IPS DF 4.7 (cell line): ENCODE results near the gene FGL2.
"Not testable (repeated sequence)": the region's sequence is repeated elsewhere in the genome, so short reads cannot be mapped to it uniquely, and the experiment has no call there.

Source experiments
- DNase-seq: peaks from one replicate; pipeline ENCODE4 v3.0.0-alpha.2; 2013; ENCODE audit warnings: low spot score; ENCODE audit errors: extremely low read depth

Gene FGL2, protein sequence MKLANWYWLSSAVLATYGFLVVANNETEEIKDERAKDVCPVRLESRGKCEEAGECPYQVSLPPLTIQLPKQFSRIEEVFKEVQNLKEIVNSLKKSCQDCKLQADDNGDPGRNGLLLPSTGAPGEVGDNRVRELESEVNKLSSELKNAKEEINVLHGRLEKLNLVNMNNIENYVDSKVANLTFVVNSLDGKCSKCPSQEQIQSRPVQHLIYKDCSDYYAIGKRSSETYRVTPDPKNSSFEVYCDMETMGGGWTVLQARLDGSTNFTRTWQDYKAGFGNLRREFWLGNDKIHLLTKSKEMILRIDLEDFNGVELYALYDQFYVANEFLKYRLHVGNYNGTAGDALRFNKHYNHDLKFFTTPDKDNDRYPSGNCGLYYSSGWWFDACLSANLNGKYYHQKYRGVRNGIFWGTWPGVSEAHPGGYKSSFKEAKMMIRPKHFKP

DNA sequence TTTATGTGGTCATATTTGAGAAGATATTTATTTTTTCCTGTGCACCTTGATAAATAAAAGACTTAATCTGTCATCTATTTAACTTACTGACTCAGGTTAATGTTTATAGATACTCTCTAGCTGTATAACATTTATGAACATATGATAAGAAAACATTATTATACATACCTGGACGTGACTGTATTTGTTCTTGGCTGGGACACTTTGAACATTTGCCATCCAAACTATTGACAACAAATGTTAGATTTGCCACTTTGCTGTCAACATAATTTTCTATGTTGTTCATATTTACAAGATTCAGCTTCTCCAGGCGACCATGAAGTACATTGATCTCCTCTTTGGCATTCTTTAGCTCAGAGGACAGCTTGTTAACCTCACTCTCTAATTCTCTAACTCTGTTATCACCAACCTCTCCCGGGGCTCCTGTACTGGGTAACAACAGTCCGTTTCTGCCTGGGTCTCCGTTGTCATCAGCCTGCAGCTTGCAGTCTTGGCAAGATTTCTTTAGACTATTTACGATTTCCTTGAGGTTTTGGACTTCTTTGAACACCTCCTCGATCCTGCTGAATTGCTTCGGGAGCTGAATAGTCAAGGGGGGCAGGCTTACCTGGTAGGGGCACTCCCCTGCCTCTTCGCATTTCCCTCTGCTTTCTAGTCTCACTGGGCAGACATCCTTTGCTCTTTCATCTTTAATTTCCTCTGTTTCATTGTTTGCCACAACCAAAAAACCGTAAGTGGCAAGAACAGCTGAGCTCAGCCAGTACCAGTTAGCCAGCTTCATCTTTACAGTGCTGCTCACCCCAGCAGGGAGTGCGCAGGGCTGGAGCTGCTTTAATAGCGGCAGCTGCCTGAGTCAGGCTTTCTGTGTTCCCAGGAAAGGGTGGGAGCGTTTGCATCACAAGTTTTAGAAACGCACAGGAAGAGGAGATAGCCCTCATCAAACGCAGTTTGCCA lies at the start of gene FGL2:
Gene FGL2 (minus strand): TSS at position 807 of the 954 bp plus-strand sequence. CDS start 26 bp downstream, at position 781.
- DNase-seq: no peak

DNA sequence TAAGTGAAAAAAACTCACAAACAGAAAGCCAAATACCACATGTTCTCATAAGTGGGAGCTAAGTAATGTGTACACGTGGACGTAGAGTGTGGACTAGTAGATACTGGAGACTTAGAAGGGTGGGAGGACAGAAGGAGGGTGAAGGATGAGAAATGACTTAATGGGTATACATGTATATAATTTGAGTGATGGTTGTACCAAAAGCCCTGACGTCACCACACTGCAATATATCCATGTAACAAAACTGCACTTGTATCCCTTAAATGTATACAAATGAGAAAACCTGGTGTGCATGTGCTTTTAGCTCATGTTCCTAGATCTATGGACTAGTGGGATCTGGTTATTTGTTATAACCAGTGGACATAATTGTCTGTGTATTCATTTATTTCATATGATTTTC lies 48.5 kb upstream of the FGL2 start:
- no peak for DNase-seq

DNA sequence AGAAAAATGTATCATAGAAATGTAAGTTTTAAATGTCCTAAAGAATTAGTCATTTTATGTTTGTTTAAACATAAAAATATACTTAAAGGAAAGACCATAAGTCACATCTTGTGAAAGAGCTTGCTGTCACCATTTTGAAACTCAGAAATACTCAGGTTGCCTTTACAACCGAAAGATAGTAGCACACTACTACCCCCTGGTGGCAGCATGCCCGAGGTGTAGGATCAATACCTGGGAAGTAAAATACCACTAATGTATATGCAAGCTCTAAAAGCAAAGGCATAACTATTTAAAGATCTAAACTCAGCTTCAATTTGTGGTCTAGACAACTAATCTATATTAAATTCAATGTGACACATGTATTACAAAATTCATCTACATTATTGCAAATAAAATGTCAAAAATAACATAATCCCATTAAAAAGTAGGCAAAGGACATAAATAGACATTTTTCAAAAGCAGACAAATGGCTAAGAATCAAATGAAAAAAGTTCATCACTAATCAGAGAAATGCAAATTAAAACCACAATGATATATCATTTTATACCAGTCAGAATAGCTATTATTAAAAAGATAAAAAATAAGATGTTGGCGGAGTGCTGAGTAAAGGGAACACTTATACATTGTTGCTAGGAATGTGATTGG lies 47.7 kb upstream of the FGL2 start:
- DNase-seq: peak; percentile 58

DNA sequence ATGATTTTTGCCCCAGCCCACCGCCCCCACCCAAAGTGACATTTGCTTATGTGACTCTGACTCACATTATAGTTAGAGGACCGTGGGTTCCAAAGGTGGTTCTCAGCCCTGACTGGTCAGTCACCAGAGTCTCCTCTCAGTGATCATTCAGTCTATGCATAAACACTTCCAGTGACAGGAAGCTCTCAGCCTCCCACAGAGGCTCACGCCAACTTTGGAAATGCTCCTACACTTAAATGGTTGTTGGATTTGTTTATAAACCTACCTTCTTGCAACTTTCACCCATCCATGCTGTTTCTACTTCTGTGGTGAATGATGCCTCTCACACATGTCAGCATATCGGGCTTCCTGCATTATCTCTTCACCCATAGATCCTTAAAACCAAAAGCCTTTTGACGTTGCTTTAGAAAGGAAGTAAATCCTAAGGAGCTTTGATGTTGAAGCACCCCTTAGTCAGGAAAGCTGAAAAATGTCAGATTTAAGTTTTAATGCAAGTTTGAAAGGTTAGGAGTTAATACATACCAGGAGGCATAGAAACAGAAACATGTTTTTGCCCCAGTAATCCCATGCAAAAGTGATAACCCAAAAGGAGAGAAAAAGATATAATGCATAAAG lies 46.5 kb upstream of the FGL2 start:
- DNase-seq: no peak

DNA sequence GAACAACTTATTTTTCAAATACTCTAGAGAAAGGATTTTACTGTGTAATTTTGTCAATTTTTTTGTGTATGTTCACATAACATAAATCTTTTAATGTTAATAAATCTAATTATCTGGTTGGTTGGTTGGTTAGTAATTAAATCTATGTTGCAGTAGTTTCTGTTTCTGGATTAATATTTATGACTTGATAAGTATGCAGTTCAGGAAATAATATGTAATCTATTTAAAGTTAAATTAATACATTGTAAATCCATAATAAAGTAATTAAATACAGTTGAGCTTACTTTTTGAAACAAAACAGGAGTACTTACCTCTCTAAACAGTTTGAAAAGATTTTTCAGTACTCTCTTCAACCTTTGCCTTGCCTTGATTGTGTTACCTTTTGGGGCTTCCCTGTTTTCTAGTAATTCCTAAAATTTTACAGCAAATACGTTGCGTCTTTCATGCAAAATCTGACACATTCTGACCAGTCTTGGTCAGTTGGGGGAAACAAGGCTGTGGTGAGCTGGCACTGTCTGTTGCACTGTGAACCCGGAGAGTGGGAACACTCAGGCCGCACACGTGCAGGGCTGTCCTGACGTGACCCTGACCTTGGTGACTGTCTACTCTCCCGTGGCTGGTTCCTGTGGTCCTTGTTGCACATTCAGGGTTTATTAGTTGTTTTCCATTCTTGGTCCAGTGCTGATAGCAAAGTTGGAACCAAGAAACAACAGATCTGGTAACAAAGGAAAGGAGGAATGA lies 45.6 kb upstream of the FGL2 start:
- no peak for DNase-seq

DNA sequence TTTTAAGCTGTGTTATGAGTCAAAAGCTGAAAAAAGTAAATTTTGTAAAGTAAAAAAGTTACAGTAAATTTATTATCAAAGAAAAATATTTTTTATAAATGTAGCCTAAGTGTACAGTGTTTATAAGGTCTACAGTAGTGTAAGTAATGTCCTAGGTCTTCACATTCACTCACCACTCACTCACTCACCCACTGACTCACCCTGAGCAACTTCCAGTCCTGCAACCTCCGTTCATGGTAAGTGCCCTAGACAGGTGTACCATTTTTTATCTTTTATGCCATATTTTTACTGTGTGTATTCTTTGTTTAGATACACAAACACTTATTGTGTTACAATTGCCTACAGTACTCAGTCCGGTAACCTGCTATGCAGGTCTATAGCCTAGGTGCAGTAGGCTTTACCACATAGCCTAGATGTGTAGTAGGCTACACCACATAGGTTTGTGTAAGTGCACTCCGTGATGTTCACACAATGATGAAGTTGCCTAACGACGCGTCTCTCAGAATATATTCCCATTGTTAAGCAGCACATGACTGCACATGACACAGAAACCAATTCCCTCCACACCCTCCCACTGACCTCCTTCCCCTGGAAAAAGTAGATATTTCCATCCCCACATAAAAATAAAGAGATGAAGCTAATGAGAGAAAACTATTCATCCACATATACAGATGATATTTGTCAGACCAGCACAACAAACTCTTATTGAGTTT lies 44.8 kb upstream of the FGL2 start:
- no peak for DNase-seq

DNA sequence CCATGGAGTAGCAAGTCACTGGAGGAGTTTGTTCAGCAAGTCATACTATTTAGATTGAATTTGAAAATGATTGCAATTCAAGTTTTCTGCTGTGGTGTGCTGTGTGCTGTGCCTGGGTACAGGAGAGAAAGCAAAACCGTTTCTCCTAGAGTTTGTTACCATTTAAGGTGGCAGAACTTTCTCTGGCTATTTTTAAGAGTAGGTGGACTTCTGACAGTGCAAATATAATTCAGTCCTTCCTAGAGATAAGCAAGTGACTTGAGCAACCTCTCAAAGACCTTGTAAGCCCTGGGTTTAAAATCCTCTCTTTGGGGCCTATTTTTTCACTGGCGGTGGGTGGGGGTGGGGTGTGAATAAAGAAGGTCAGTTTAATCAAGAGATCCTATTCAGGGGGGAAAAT lies 42.9 kb upstream of the FGL2 start:
- no peak for DNase-seq

DNA sequence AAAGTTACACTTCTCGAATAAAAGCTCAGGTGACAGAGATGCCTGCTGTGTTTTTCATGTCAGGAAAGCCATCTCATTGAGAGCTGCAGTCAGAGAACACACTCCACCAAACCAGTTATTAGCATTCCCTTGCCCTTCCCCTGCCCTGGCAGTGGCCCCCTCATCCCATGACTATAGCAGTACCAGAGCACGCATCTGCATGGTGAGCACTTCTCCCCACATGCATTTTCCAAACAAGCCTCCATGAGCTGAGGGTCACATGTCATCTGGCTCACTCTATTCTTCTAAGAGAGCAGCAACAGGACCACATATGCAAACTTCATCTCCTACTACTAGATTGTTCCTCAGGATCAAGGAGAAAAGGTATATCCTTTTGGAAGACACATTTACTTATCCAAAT lies 42.4 kb upstream of the FGL2 start:
- no peak for DNase-seq

DNA sequence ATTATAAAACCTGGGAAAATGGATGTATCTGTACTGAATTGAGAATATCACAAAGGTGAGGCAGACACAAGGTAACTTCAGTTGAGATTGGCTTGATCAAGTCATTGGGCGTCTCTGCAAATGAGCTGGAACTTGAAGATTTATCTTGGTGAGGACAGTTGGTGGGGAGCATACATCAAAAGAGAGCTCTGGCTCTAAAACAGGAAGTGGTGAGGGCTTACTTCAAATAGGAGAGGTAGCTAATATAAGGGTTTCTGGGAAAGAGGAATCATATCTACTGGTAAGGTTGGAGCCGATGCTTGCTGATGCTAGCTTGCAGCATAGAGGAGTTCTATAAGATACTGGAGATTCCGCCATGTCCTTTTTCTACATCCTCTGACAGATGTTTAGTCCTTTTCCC lies 39.9 kb upstream of the FGL2 start:
- no peak for DNase-seq

DNA sequence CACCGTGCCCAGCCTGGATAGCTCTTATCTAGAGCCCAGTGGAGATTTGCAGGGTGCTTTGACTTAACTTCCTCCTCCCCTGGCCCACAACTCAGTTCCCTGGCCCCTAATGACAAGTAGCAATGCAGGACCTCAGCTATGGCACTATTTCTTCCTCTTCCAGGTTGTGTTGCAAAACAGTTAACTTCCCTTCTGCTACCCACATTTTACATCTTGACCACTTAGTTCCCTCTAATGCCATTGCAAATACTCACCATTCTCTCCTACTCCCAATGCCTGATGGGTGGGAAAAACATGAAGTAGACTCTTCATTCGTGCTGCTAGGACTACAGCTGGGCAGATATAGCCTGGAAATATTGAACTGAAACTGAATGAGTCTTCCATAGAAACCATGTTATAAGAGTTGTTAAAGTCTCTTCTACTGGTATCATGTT lies 39.1 kb upstream of the FGL2 start:
- DNase-seq: no peak

DNA sequence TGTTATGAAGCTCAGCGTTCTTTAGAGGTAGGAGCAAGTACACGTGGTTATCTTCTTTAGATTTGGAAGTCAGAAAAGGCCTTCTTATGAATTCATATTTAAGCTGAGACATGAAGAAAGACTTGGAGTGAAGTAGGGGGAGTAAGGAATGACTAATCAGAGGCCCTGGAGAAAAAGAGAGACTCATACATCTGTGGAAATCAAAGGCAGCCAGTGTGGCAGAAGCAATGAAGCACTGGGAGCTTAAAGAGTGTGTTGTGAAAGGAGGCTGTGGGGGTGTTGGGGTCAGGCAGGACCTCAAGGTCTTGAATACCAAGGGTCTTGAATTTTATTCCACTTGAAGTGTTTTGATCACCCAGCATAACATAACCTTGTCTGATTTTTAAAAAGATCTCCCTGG lies 35.7 kb upstream of the FGL2 start:
- no peak for DNase-seq

DNA sequence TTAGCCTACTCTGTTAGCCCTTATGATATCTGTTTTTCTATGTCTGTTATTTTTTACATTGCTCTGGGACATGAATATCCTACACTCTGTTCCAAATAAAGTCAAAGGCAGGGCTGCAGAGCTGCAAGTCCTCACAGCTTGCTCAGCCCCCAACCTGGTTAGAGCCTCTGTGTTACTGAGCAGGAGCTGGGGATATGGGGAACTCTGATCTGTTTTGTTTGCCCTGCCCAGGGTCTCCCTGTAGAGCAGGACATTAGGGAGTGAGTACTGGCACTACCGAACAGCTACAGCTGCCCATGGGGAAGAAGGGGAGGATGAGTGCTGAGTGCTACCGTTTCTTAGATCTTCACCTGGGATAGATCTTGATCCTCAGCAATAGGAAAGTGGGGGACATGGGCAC lies 32.8 kb upstream of the FGL2 start:
- DNase-seq: no peak

DNA sequence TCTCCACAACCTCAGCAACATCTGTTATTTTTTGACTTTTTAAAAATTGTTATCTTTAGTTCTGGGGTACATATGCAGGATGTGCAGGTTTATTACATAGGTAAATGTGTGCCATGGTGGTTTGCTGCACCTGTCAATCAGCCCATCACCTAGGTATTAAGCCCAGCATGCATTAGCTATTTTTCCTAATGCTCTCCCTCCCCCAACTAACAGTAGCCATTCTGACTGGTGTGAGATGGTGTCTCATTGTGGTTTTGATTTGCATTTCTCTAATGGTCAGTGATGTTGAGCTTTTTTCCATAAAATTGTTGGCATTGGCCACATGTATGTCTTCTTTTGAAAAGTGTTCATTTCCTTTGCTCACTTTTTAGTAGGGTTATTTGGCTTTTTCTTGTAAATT lies 29.2 kb upstream of the FGL2 start:
- not testable (repeated sequence) for DNase-seq

DNA sequence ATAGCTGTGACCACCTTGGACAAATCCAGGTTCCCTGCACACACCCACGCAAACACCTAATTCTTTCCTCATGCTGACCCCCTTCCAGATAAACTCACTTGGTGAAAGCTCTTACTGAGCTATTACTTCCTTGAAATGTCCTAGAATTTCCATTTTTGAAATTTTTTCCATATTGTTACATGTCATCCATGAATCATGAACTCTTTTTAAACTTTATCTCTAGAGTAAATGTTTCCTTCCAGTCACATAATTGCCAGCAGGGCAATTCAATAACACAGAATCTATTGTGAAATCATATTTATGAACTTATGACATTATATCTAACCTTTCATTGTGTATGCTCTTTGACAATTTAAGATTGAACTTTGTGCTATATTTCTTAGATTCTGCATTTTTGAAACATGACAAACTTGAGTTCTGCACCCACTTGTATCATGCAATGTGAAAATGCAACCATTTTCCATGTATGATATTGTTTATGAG lies 26.8 kb upstream of the FGL2 start:
- no peak for DNase-seq

DNA sequence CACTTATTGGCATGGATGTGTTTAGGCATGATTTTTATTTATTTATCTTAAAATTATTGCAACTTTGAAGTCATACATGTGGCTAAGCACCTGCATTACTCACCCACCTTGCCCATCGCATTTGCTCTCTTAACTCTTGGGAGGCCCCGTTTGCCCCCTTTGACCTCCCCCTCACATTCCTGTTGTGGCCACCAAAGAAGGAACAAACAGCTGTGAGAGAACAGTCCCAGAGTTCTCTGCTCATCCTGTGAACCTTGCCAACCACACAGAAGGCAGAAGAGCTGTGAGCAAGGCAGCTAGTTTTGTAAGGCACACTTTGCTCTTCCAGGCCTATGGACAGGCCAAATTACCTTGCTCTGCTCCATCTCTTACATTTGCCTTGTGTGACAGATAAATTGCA lies 23.6 kb upstream of the FGL2 start:
- no peak for DNase-seq

DNA sequence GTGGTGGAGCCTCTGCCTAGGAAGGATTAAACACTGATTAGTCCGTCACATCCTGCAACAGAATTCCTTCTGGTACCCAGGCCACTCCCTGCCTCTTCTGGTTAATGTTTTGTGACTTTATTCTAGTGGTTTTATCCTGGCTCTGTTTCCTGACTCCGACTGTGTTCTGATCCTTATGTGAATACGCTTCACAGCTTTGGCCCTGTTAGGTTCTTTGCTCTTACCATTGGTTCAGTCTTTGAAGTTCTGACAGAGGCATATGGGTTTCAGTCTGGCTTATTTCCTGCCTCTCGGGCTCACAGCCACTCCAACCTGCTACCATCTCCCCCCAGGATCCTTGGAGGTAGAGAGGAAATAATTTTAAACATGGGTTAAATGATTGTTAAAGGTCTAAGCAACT lies 23.2 kb upstream of the FGL2 start:
- no peak for DNase-seq

DNA sequence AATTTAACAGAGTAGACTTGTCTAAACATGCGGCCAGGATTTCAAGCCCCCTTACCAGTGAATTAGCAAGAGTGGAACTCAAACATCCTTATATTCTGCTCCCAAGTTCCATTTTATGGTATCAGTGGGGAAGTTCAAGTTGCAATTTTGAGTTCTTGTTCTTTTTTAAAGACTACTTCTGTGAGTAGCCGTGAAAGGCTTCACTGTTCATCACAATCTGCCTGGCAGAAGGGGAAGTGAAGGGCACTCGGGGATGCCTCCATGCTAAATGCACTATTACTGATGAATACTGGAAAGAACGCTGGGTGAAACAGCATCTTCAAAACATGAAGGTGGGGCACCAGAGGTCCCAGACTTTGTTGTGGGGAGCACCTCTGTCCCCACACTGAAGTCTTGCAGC lies 22.4 kb upstream of the FGL2 start:
- DNase-seq: no peak

DNA sequence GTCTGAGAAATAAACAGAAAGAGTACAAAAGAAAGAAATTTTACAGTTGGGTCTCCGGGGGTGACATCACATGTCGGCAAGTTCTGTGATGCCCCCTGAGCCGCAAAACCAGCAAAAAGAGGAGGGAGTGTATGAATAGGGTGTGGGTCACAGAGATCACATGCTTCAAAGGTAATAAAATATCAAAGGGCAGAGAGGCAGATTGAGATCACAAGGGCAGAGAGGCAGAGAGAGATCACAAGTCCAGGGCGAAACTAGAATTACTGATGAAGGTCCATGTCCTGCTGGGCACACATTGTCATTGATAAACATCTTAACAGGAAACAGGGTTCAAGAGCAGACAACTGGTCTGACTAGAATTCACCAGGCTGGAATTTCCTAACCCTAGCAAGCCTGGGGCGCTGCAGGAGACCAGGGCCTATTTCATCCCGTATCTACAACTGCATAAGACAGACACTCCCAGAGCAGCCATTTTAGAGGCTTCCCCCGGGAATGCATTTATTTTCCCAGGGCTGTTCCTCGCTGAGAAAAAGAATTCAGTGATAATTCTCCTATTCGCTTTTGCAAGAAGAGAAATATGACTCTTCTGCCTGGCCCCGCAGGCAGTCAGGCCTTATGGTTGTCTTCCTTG lies 20.2 kb upstream of the FGL2 start:
- not testable (repeated sequence) for DNase-seq

DNA sequence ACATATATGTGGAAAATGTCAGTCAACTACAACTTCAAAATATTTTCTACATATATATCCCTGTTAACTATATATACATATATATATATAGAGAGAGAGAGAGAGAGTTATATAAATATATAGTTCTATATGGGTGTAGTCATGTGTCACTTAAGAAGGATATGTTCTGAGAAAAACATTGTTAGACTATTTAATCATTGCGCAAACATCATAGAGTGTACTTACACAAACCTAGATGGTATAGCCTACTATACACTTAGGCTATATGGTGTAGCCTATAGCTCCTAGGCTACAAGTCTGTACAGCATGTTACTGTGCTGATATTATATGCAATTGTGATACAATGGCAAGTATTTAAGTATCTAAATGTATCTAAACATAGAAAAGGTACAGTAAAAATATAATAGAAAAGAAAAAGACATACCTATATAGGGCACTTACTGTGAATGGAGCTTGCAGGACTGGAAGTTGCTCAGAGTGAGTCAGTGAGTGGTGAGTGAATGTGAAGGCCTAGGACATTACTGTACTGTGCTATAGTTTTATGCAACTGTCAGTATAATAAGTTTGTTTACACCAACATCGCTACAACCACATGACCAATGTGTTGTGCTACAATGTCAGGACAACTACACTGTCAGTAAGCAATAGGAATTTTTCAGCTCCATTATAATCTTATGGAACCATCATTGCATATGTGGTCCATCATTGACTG lies 18.0 kb upstream of the FGL2 start:
- no peak for DNase-seq
